ENCODE results near the gene SLC17A5.
"Not testable (repeated sequence)": the region's sequence is repeated elsewhere in the genome, so short reads cannot be mapped to it uniquely, and the experiment has no call there.

Gene SLC17A5

GRCh38 chr6:73606428-73606827 lies 47.4 kb downstream of the SLC17A5 start:
- DNase-seq (ENCODE audit: insufficient read length) (no peak), FAIRE-seq (no peak)
- TF ChIP-seq POLR2A (IDR thresholded peaks at IDR 0.05; ENCODE audit: low read depth, low read length) (no peak), POLR2AphosphoS5 (IDR thresholded peaks at IDR 0.05; ENCODE audit: low read depth, low read length) (no peak), TAF1 (IDR thresholded peaks at IDR 0.05; ENCODE audit: borderline replicate concordance, low read depth, low read length) (no peak)

GRCh38 chr6:73604461-73604860 lies 49.3 kb downstream of the SLC17A5 start:
- FAIRE-seq (no peak), DNase-seq (ENCODE audit: insufficient read length) (no peak)
- TF ChIP-seq TAF1 (IDR thresholded peaks at IDR 0.05; ENCODE audit: borderline replicate concordance, low read depth, low read length) (no peak), POLR2A (IDR thresholded peaks at IDR 0.05; ENCODE audit: low read depth, low read length) (no peak), POLR2AphosphoS5 (IDR thresholded peaks at IDR 0.05; ENCODE audit: low read depth, low read length) (no peak)

GRCh38 chr6:73604020-73604419 lies 49.8 kb downstream of the SLC17A5 start:
- no peak for DNase-seq (ENCODE audit: insufficient read length)
- FAIRE-seq: no peak
- TF ChIP-seq POLR2AphosphoS5 (IDR thresholded peaks at IDR 0.05; ENCODE audit: low read depth, low read length): no peak
- no peak for TF ChIP-seq TAF1 (IDR thresholded peaks at IDR 0.05; ENCODE audit: borderline replicate concordance, low read depth, low read length)
- TF ChIP-seq POLR2A (IDR thresholded peaks at IDR 0.05; ENCODE audit: low read depth, low read length): no peak

- DNase-seq (ENCODE audit: insufficient read length): no peak
- FAIRE-seq: peak; percentile 51
- TF ChIP-seq POLR2AphosphoS5 (IDR thresholded peaks at IDR 0.05; ENCODE audit: low read depth, low read length): no peak
- TF ChIP-seq TAF1 (IDR thresholded peaks at IDR 0.05; ENCODE audit: borderline replicate concordance, low read depth, low read length): no peak
- no peak for TF ChIP-seq POLR2A (IDR thresholded peaks at IDR 0.05; ENCODE audit: low read depth, low read length)
Observed at GRCh38 chr6:73586416-73586974, 67.3 kb downstream of the SLC17A5 start.

DNA sequence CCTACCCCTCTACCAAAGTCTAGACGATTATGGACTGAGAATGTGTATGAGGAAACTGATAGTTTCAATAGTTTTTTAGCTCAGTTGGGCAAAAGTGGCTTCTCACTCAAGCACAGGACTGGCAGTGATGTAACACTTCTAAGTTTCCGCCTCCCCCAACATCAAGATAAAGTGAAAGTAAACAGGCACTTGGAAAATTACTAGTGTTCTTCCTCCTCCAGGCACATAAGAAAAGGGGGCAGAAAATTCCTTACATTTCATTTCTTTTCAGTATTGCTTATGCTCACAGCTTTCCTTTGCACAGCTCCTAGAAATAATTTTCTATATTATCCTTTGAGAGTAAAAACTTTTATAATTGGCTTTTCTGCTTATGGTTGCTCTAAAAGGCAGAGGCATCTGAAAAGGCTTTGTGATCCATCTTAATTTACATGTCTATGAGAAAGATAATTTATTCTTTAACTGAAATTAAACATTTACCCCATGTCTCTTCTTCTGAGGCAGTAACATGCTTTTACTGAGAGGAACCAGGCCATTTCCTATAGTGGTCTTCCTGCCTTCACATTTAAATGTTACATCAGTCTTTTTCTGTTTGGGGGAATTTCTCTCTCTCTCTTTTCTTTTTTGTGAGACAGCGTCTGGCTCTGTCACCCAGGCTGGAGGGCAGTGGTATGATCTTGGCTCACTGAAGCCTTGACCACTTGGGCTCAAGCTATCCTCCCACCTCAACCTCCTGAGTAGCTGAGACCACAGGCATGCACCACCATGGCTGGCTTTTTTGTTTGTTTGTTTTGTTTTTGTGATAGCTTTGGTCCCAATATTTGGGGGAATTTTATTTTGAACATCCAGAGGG lies 68.0 kb downstream of the SLC17A5 start:
- DNase-seq (ENCODE audit: insufficient read length) (no peak), FAIRE-seq (peak; percentile 83)
- TF ChIP-seq TAF1 (IDR thresholded peaks at IDR 0.05; ENCODE audit: borderline replicate concordance, low read depth, low read length): 0 out of 2 replicates have a peak, but pooled peaks have one; percentile 32
- TF ChIP-seq POLR2AphosphoS5 (IDR thresholded peaks at IDR 0.05; ENCODE audit: low read depth, low read length): peak; percentile 24; the same call in 1 of the 2 replicates
- peak; percentile 57; the same call in 1 of the 2 replicates for TF ChIP-seq POLR2A (IDR thresholded peaks at IDR 0.05; ENCODE audit: low read depth, low read length)

DNA sequence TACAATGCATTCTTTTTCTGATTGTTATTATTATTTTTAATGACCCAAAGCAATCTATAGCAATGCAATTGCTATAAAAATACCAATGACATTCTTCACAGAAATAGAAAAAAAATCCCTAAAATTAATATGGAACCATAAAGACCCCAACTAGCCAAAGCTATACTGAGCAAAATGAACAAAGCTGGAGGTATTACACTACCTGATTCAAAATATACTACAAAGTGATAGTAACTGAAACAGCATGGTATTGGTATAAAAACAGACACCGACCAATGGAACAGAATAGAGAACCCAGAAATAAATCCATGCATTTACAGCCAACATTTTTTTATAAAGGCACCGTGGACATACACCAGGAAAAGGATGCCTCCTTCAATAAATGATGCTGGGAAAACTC lies 72.5 kb downstream of the SLC17A5 start:
- TF ChIP-seq POLR2AphosphoS5 (IDR thresholded peaks at IDR 0.05; ENCODE audit: low read depth, low read length): no peak
- no peak for TF ChIP-seq POLR2A (IDR thresholded peaks at IDR 0.05; ENCODE audit: low read depth, low read length)
- no peak for TF ChIP-seq TAF1 (IDR thresholded peaks at IDR 0.05; ENCODE audit: borderline replicate concordance, low read depth, low read length)
- no peak for DNase-seq (ENCODE audit: insufficient read length)
- FAIRE-seq: no peak

GRCh38 chr6:73580247-73581149 lies 73.3 kb downstream of the SLC17A5 start:
- TF ChIP-seq POLR2AphosphoS5 (IDR thresholded peaks at IDR 0.05; ENCODE audit: low read depth, low read length) (peak; percentile 58), TAF1 (IDR thresholded peaks at IDR 0.05; ENCODE audit: borderline replicate concordance, low read depth, low read length) (no peak), POLR2A (IDR thresholded peaks at IDR 0.05; ENCODE audit: low read depth, low read length) (peak; percentile 39; the same call in 1 of the 2 replicates)
- peak; percentile 91 for FAIRE-seq
- DNase-seq (ENCODE audit: insufficient read length): no peak

GRCh38 chr6:73579851-73580246 lies 73.9 kb downstream of the SLC17A5 start:
- no peak for FAIRE-seq
- no peak for DNase-seq (ENCODE audit: insufficient read length)
- TF ChIP-seq POLR2A (IDR thresholded peaks at IDR 0.05; ENCODE audit: low read depth, low read length): no peak
- no peak for TF ChIP-seq TAF1 (IDR thresholded peaks at IDR 0.05; ENCODE audit: borderline replicate concordance, low read depth, low read length)
- TF ChIP-seq POLR2AphosphoS5 (IDR thresholded peaks at IDR 0.05; ENCODE audit: low read depth, low read length): no peak

DNA sequence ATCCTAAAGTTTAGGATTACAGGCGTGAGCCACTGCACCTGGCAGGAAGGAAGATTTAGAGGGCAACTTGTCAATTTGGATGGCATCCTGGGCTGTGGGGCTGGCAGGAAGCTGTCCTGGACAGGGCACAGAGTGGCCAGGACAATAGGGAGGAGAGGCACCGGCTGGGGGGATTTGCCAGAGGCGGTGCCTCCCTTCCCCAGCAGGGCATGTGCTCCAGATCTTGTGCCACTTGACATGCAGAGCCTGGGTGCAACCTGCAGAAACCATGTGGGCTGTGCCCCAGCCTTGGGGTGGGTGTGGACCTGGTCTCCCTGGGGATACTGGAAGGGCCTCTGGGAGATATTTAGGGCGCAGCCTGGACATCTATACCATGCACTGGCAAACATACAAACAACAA lies 74.4 kb downstream of the SLC17A5 start:
- FAIRE-seq (no peak), DNase-seq (ENCODE audit: insufficient read length) (no peak)
- TF ChIP-seq POLR2AphosphoS5 (IDR thresholded peaks at IDR 0.05; ENCODE audit: low read depth, low read length): no peak
- no peak for TF ChIP-seq POLR2A (IDR thresholded peaks at IDR 0.05; ENCODE audit: low read depth, low read length)
- no peak for TF ChIP-seq TAF1 (IDR thresholded peaks at IDR 0.05; ENCODE audit: borderline replicate concordance, low read depth, low read length)

DNA sequence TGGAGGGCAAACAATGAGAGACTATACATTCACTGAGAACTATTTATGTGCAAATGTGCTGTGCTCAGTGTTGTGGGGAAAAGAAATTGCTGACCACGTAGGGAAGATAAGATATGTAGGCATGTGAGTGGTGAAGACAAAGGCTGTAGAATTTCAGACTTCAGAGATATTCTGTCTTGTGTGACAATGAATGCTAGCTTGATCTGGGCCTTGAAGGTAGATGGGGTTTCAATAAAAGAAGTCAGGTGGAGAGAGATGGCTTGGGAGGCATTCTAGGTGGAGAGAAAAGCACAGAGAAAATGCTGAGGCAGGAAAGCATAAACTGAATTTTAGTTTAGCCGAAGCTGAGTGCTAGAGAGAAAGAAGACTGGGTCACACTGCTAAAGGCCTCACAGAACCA lies 76.1 kb downstream of the SLC17A5 start:
- TF ChIP-seq POLR2A (IDR thresholded peaks at IDR 0.05; ENCODE audit: low read depth, low read length) (no peak), POLR2AphosphoS5 (IDR thresholded peaks at IDR 0.05; ENCODE audit: low read depth, low read length) (no peak), TAF1 (IDR thresholded peaks at IDR 0.05; ENCODE audit: borderline replicate concordance, low read depth, low read length) (no peak)
- DNase-seq (ENCODE audit: insufficient read length) (no peak), FAIRE-seq (no peak)

DNA sequence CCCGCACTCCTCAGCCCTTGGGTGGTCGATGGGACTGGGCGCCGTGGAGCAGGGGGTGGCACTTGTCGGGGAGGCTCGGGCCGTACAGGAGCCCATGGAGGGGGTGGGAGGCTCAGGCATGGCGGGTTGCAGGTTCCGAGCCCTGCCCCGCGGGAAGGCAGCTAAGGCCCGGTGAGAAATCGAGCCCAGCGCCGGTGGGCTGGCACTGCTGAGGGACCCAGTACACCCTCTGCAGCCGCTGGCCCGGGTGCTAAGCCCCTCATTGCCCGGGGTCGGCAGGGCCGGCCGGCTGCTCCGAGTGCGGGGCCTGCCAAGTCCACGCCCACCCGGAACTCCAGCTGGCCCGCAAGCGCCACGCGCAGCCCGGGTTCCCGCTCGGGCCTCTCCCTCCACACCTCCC lies 81.3 kb downstream of the SLC17A5 start:
- FAIRE-seq; DNase-seq (ENCODE audit: insufficient read length): not testable (repeated sequence)

DNA sequence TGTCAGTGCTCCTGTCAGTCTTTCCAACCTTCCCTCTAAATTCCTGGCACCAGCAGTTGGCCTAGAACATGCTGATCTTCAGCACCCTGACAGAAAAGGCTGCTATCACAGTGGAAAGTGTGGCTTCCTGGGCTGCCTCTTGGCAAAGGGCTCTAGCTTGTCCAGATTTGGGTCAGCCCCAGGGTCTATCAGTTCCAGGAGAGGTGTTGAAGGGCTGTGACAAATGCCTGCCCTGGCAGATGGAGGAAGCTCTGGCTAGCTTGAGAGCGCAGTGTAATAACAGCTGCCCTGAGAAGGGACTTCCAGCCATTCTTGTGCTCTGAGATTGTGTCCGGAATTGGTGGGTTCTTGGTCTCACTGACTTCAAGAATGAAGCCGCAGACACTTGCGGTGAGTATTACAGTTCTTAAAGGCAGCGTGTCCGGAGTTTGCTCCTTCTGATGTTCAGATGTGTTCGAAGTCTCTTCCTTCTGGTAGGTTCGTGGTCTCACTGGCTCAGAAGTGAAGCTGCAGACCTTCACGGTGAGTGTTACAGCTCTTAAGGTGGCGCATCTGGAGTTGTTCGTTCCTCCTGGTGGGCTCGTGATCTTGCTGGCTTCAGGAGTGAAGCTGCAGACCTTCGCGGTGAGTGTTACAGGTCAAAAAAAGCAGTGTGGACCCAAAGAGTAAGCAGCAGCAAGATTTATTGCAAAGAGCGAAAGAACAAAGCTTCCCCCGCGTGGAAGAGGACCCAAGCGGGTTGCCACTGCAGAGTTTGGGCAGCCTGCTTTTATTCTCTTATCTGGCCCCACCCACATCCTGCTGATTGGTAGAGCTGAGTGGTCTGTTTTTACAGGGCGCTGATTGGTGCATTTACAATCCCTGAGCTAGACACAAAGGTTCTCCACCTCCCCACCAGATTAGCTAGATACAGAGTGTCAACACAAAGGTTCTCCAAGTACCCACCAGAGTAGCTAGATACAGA lies 82.3 kb downstream of the SLC17A5 start:
- not testable (repeated sequence) for DNase-seq (ENCODE audit: insufficient read length); FAIRE-seq

Measured in GM12892 (cell line).